RWPE2 (cell line): ENCODE measurements around the gene ASNS.

Source experiments
- ATAC-seq: fragments of 200-7000 bp; cut with Tn5 transposase; 3 replicates; pipeline ENCODE4 v1.9.1; 2021; ENCODE audit warnings: low read depth
- DNase-seq: peaks from one replicate; pipeline ENCODE4 v3.0.0-alpha.2; 2020; ENCODE audit warnings: low spot score
- H3K27ac ChIP-seq: fragments of 450-650 bp; 2 replicates; pipeline ENCODE4 v1.5.1; 2017; ENCODE audit warnings: mild to moderate bottlenecking; ENCODE audit not compliant: poor library complexity, severe bottlenecking
- H3K27me3 ChIP-seq: fragments of 250-450 bp; sonication (Bioruptor Pico); 2 replicates; pipeline ENCODE4 v1.5.1; 2021; ENCODE audit warnings: mild to moderate bottlenecking, moderate library complexity; ENCODE audit not compliant: insufficient read depth, poor library complexity, severe bottlenecking
- H3K36me3 ChIP-seq: fragments of 250-450 bp; sonication (Bioruptor Pico); 2 replicates; pipeline ENCODE4 v1.5.1; 2020; ENCODE audit warnings: low read depth, mild to moderate bottlenecking, moderate library complexity
- H3K4me1 ChIP-seq: fragments of 250-450 bp; sonication (Bioruptor Pico); 2 replicates; pipeline ENCODE4 v1.5.1; 2021; ENCODE audit warnings: mild to moderate bottlenecking, moderate library complexity; ENCODE audit not compliant: insufficient read depth, poor library complexity, severe bottlenecking
- H3K4me3 ChIP-seq: fragments of 250-450 bp; sonication (Bioruptor Pico); 2 replicates; pipeline ENCODE4 v1.5.1; 2021; ENCODE audit warnings: mild to moderate bottlenecking, moderate library complexity; ENCODE audit not compliant: severe bottlenecking
- H3K9me3 ChIP-seq: fragments of 250-450 bp; sonication (Bioruptor Pico); 2 replicates; pipeline ENCODE4 v1.5.1; 2021; ENCODE audit warnings: mild to moderate bottlenecking, moderate library complexity; ENCODE audit not compliant: severe bottlenecking
- TF ChIP-seq, protein P1 (sequence below): fragments of 450-650 bp; IDR thresholded peaks from one replicate; pipeline ENCODE4 v1.5.1; 2017; ENCODE audit warnings: mild to moderate bottlenecking, moderate library complexity; ENCODE audit not compliant: poor library complexity, severe bottlenecking

Gene ASNS

DNA sequence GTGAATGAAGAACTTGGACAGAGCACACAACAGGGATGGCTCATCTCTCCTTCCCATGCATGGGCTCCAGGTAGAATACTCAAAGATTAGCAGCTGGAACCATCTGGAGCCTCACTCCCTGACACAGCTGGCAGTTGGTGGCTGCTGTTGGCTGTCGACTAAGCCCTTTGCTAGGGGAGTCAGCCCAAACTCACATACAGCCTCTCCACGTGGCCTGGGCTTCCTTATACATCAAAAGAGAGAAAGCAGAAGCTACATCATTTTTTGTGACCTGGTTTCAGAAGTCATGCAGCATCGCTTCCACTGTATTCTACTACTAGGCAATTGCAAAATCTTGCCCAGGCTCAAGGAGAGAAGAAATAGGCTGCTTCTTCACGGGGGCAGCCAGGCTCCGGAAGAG is 24.4 kb downstream of the ASNS start:
- no peak overlapping the region for H3K4me3 ChIP-seq
- DNase-seq (no peak), ATAC-seq (no peak)
- TF ChIP-seq, protein P1, sequence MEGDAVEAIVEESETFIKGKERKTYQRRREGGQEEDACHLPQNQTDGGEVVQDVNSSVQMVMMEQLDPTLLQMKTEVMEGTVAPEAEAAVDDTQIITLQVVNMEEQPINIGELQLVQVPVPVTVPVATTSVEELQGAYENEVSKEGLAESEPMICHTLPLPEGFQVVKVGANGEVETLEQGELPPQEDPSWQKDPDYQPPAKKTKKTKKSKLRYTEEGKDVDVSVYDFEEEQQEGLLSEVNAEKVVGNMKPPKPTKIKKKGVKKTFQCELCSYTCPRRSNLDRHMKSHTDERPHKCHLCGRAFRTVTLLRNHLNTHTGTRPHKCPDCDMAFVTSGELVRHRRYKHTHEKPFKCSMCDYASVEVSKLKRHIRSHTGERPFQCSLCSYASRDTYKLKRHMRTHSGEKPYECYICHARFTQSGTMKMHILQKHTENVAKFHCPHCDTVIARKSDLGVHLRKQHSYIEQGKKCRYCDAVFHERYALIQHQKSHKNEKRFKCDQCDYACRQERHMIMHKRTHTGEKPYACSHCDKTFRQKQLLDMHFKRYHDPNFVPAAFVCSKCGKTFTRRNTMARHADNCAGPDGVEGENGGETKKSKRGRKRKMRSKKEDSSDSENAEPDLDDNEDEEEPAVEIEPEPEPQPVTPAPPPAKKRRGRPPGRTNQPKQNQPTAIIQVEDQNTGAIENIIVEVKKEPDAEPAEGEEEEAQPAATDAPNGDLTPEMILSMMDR = no peak
- H3K27ac ChIP-seq = no peak overlapping the region
- H3K9me3 ChIP-seq = no peaks in the 10 kb centered on the region
- no peaks in the 10 kb centered on the region for H3K4me1 ChIP-seq
- no peaks in the 10 kb centered on the region for H3K27me3 ChIP-seq
- peaks cover 17% of the 10 kb centered on the region for H3K36me3 ChIP-seq

DNA sequence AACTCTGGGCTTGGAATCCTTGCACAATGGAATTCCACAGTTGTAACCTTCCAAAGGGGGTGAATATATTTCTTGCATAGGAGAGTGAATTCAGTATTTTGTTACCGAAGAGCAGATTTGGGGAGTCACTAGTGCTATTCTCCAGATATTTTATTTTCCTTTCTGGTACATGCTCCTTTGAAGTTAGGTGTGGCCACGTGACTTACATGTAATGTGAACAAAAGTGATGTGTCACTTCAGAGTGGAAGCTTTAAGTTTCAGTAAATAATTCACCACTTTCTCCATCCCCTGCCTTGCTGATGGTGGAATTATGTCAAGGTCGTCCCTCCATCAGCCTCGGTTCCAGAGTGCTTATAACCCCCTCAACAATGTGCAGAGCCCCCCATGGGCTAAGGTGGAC is 25.3 kb downstream of the ASNS start:
- no peaks in the 10 kb centered on the region for H3K9me3 ChIP-seq
- peaks cover 8% of the 10 kb centered on the region for H3K36me3 ChIP-seq
- no peak overlapping the region for H3K4me3 ChIP-seq
- no peak for DNase-seq
- no peaks in the 10 kb centered on the region for H3K4me1 ChIP-seq
- ATAC-seq = no peak
- TF ChIP-seq, protein P1 = no peak
- H3K27me3 ChIP-seq = no peaks in the 10 kb centered on the region
- H3K27ac ChIP-seq = no peak overlapping the region

DNA sequence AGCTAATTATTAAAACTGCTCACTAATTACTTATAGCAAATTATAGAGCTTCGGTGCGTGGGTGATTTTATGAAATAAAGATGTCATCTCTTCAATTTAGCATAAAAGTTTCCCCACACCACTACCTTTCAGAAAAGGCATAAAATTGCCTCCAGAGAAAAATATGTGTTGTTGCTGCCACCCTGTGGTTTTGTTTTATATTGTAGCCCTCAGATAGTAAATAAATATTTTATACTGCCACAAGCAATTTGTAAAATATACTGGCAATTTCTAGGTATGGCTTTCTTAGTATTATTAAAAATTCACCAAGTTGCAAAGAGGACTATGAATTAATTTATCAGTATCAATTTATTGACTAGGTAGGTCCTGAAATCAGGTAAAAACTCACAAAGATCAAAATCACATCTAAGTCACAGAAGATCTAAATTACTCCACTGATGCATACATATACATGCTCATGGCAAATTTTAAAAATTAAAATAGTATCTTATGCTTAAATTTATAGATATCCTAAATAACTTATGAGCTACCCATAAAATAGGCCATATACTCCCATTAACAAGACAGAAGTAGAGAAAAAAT is 26.5 kb downstream of the ASNS start:
- TF ChIP-seq, protein P1 = peak; percentile 71
- Histone ChIP-seq H3K9me3 (no peaks in the 10 kb centered on the region), H3K4me3 (no peak overlapping the region), H3K27ac (no peak overlapping the region), H3K27me3 (no peaks in the 10 kb centered on the region), H3K4me1 (no peaks in the 10 kb centered on the region), H3K36me3 (no peaks in the 10 kb centered on the region)
- ATAC-seq (no peak), DNase-seq (no peak)

DNA sequence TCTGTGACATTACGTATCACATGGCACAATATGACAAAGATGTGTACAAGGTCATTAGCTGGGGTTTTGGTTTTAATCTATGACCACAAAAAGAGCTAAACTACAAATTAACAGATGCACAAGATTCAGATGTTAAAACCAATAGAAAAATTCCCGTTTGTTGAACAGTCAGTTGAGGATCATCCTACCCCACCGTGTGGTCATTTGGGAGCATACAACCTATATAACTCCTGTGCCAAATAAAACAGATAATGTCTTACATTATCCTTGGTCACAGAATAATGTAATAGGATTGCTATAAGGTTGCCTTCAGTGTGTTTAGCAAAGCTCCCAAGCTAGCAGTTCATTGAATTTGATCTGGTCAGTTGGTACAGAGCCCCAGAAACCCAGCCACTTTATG is 28.2 kb downstream of the ASNS start:
- ATAC-seq = no peak
- H3K27me3 ChIP-seq = peaks cover 5% of the 10 kb centered on the region
- H3K27ac ChIP-seq = no peak overlapping the region
- no peaks in the 10 kb centered on the region for H3K4me1 ChIP-seq
- no peaks in the 10 kb centered on the region for H3K36me3 ChIP-seq
- TF ChIP-seq, protein P1 = peak; percentile 26
- no peak for DNase-seq
- no peaks in the 10 kb centered on the region for H3K9me3 ChIP-seq
- no peak overlapping the region for H3K4me3 ChIP-seq

DNA sequence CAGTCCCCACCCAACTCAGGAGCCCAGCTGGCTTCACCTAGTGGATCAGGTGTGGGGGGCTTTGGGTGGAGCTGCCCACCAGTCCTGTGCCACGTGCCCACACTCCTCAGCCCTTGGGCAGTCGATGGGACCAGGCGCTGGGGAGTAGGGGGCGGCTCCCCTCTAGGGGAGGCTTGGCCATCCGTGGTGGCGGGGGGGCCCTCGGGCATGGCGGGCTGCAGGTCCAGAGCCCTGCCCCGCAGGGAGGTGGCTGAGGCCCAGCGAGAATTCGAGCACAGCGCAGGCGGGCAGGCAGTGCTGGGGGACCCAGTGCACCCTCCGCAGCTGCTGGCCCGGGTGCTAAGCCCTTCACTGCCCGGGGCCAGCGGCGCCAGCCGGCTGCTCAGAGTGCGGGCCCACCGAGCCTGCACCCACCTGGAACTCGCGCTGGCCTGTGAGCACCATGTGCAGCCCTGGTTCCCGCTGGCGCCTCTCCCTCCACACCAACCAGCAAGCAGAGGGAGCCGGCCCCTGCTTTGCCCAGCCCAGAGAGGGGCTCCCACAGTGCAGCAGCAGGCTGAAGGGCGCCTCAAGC is 29.3 kb downstream of the ASNS start:
- ATAC-seq (no peak), DNase-seq (no peak)
- Histone ChIP-seq H3K4me1 (no peaks in the 10 kb centered on the region), H3K9me3 (no peaks in the 10 kb centered on the region), H3K4me3 (no peak overlapping the region), H3K36me3 (no peaks in the 10 kb centered on the region), H3K27me3 (peaks cover 5% of the 10 kb centered on the region), H3K27ac (no peak overlapping the region)
- TF ChIP-seq, protein P1 = no peak
